PFSK-1 (cell line): ENCODE results near the gene NATD1.
A peak's percentile ranks its signal among the peaks of the same experiment; 100 is the strongest.

ENCODE experiments used
- FOXP2 ChIP-seq: optimal IDR thresholded peaks from 2 replicates; pipeline ENCODE3; 2011; ENCODE audit warnings: borderline replicate concordance, control low read depth, inconsistent platforms; ENCODE audit not compliant: insufficient read depth; ENCODE audit errors: extremely low read length, extremely low read depth
- POLR2AphosphoS5 ChIP-seq: IDR thresholded peaks from 2 replicates; pipeline ENCODE4 v1.6.1; 2012; ENCODE audit warnings: low read depth, mild to moderate bottlenecking, control low read depth, low read length, moderate library complexity
- SIN3A ChIP-seq: IDR thresholded peaks from 2 replicates; pipeline ENCODE4 v1.6.1; 2012; ENCODE audit warnings: mild to moderate bottlenecking, low read length, moderate library complexity, borderline replicate concordance; ENCODE audit not compliant: insufficient read depth
- TAF1 ChIP-seq: IDR thresholded peaks from 2 replicates; pipeline ENCODE4 v1.6.1; 2012; ENCODE audit warnings: low read length, control low read depth, borderline replicate concordance; ENCODE audit not compliant: insufficient read depth
- TF ChIP-seq, protein P1 (sequence below), 2 experiments: IDR thresholded peaks; 2 replicates each; pipeline versions ENCODE4 v1.6.1 to v1.8.0; 2011 to 2012; ENCODE audit warnings: low read depth in 2 of 2, low read length in 2 of 2, control low read depth in 1 of 2, inconsistent platforms in 1 of 2, mild to moderate bottlenecking in 1 of 2, moderate library complexity in 1 of 2; ENCODE audit not compliant: insufficient read depth in 1 of 2

Gene NATD1

GRCh38 chr17:21289175-21289901, 36.1 kb upstream of the NATD1 start:
- TF ChIP-seq FOXP2, result no peak
- TF ChIP-seq, protein P1, sequence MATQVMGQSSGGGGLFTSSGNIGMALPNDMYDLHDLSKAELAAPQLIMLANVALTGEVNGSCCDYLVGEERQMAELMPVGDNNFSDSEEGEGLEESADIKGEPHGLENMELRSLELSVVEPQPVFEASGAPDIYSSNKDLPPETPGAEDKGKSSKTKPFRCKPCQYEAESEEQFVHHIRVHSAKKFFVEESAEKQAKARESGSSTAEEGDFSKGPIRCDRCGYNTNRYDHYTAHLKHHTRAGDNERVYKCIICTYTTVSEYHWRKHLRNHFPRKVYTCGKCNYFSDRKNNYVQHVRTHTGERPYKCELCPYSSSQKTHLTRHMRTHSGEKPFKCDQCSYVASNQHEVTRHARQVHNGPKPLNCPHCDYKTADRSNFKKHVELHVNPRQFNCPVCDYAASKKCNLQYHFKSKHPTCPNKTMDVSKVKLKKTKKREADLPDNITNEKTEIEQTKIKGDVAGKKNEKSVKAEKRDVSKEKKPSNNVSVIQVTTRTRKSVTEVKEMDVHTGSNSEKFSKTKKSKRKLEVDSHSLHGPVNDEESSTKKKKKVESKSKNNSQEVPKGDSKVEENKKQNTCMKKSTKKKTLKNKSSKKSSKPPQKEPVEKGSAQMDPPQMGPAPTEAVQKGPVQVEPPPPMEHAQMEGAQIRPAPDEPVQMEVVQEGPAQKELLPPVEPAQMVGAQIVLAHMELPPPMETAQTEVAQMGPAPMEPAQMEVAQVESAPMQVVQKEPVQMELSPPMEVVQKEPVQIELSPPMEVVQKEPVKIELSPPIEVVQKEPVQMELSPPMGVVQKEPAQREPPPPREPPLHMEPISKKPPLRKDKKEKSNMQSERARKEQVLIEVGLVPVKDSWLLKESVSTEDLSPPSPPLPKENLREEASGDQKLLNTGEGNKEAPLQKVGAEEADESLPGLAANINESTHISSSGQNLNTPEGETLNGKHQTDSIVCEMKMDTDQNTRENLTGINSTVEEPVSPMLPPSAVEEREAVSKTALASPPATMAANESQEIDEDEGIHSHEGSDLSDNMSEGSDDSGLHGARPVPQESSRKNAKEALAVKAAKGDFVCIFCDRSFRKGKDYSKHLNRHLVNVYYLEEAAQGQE (IDR thresholded peaks at IDR 0.05; ENCODE audit: insufficient read depth in 1 of 2, low read depth in 2 of 2, low read length in 2 of 2), result no peak
- no peak for TF ChIP-seq SIN3A
- no peak for TF ChIP-seq POLR2AphosphoS5
- no peak for TF ChIP-seq TAF1

DNA sequence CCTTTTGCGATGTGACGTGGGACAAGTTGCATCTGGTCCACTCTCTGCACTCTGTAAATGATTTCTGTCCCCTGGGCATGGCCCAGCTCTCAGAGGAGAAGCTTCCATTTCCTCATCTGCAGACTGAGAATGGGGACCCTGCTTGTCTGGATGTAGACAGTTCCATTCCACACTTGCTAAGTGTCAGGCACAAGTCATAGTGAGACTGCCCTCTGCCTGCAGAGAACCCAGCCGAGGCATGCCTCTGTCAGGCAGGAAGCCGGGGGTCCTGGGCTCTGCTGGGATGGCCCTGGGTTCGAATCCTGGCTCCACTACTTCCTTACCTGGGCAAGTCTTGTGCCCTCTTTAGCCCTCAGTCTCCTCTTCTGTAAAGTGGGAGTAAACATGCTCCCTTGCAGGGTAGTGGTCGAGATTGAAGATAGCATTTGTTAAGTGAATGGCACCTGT, 35.4 kb upstream of the NATD1 start:
- TF ChIP-seq POLR2AphosphoS5, result no peak
- TF ChIP-seq, protein P1 (IDR thresholded peaks at IDR 0.05; ENCODE audit: insufficient read depth in 1 of 2, low read depth in 2 of 2, low read length in 2 of 2), result no peak
- no peak for TF ChIP-seq SIN3A
- no peak for TF ChIP-seq FOXP2
- TF ChIP-seq TAF1, result no peak

DNA sequence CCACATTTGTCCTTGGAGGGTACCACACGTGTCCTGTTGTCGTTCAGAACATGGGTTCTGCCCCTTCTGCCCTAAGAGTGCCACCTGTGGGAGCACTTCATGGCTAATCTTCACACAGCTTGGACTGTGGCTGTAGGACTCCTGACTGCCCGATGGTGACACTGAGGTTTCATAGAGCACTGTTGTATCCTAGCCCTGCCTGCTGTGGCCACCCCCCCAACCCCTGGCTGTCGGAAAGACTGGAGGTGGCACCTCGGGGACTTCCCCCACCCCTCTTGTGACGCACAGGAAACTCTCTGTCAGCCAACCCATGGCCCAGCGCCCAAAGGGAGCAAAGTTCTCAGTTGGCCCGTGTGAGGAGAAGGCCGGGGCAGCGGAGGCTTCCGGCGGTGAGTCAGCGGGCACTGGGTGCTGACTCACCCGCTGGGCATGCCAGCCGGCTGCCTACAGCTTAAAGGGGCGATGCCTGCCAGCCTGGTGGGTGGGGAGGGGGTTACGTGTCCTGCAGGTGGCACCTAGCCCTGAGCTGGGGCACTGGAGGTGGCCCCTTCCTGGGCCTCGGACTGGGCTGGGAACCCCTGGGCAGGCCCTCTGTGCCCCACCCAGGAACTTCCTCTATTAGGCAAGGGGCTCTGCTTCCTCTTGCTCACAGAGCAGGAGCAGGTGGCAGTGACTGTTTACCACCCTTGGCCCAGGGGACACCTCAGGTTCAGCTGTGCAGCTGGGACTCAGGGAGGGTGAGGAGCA, 34.7 kb upstream of the NATD1 start:
- TF ChIP-seq SIN3A (peak; percentile 81; the same call in 1 of the 2 replicates), TAF1 (no peak; the same call in 1 of the 2 replicates), FOXP2 (no peak), POLR2AphosphoS5 (no peak)
- TF ChIP-seq, protein P1 (IDR thresholded peaks at IDR 0.05; ENCODE audit: insufficient read depth in 1 of 2, low read depth in 2 of 2, low read length in 2 of 2), result no peak

GRCh38 chr17:21286909-21287702, 33.9 kb upstream of the NATD1 start:
- TF ChIP-seq FOXP2 (no peak), POLR2AphosphoS5 (no peak), SIN3A (no peak), TAF1 (no peak)
- TF ChIP-seq, protein P1 (IDR thresholded peaks at IDR 0.05; ENCODE audit: insufficient read depth in 1 of 2, low read depth in 2 of 2, low read length in 2 of 2), result no peak
